GM19438 (cell line): Measurements from ENCODE around the gene TMEM141.
"Not testable (repeated sequence)": the region's sequence is repeated elsewhere in the genome, so short reads cannot be mapped to it uniquely, and the experiment has no call there.

ENCODE experiments used
- ATAC-seq: cut with Tn5 transposase; IDR thresholded peaks from one replicate; pipeline ENCODE4 v1.9.1; 2021; ENCODE audit warnings: low read depth; ENCODE audit not compliant: unreplicated experiment

Gene TMEM141

GRCh38 chr9:136829981-136830885 lies 39.1 kb downstream of the TMEM141 start:
- ATAC-seq: no peak

- no peak for ATAC-seq
Observed at GRCh38 chr9:136831002-136831719, 40.0 kb downstream of the TMEM141 start.

GRCh38 chr9:136831720-136832104 lies 40.6 kb downstream of the TMEM141 start:
- no peak for ATAC-seq

- ATAC-seq: no peak
Observed at GRCh38 chr9:136832581-136832980, 41.4 kb downstream of the TMEM141 start.

- not testable (repeated sequence) for ATAC-seq
Observed at GRCh38 chr9:136833381-136834048, 42.4 kb downstream of the TMEM141 start.

DNA sequence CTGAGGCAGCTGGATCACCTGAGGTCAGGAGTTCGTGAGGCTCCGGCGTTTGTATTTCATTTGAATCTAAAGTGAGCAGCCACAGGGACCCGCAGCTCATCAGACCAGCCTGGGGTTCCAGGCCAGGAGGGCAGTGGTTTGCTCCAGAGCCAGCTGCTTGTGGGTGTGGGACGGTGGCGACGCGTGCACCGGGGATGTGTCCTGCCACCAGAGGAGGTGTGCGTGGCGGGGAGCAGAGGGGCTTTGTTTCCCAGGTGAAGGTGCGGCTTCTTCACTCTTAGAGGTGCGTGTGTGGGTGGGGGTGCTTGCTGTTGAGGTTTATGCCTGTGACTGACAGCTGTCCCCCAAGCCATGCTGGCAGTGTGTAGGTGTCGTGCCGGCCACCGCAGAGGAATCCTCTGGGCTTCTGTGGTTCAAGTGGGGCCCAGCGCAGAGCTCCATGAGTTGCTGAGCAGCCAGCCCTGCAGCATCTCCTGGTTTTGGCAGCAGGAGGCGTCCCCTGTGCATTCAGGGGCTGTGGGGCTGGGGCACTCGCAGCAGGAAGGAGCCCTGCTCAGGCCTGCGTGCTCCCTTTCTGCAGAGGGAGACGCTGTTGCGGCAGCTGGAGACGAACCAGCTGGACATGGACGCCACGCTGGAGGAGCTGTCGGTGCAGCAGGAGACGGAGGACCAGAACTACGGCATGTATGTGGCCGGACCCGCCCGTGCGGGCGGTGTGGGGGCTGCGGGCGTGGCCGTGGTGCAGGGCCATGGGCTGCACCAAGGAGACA lies 44.2 kb downstream of the TMEM141 start:
- no peak for ATAC-seq

DNA sequence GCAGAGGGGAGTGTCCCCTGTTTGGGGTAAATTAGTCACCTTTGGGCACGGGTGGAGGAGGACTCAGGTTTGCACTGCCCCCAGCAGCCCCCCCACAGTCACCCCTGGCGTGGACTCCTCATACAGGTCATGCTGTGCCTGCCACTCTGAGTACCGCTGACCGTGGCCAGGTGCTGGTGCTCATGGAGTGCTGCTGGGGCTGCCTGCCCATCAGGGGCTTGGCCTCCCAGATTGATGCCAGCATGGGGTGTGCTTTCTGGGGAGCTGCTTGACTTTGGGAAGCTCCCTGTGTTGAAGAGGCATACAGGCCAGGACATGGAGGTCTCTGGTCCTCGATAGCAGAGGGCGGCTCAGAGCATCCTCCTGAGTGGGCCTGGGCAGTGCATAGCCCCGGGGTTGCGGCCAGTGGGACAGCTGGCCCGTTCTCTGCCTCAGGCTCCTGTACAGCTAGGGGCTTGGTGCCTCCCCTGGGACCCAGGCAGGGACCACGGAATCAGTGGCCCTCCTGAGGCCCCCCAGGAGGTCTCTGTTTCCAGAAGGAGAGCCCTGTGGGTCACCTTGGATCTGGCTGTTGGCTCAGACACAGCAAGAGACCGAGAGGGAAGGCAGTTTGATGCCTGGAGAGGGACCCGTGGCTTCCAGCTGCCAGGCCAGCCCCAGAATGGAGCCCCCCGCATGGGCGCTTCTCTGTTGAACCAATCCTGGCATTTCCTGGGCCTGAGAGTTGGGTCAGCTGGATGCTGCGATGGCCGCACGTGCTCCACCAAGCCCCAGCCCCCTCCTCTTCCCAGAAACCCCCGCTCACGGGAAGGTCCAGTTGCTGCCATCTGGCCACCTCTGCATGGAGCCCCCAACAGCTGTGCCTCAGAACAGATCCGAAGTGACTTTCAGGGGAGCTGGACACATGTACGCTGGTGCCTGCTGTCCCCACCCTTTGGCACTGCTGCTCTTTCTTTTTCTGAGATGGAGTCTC lies 45.1 kb downstream of the TMEM141 start:
- no peak for ATAC-seq

GRCh38 chr9:136837146-136837855 lies 46.2 kb downstream of the TMEM141 start:
- no peak for ATAC-seq

GRCh38 chr9:136837856-136838277 lies 46.7 kb downstream of the TMEM141 start:
- not testable (repeated sequence) for ATAC-seq

DNA sequence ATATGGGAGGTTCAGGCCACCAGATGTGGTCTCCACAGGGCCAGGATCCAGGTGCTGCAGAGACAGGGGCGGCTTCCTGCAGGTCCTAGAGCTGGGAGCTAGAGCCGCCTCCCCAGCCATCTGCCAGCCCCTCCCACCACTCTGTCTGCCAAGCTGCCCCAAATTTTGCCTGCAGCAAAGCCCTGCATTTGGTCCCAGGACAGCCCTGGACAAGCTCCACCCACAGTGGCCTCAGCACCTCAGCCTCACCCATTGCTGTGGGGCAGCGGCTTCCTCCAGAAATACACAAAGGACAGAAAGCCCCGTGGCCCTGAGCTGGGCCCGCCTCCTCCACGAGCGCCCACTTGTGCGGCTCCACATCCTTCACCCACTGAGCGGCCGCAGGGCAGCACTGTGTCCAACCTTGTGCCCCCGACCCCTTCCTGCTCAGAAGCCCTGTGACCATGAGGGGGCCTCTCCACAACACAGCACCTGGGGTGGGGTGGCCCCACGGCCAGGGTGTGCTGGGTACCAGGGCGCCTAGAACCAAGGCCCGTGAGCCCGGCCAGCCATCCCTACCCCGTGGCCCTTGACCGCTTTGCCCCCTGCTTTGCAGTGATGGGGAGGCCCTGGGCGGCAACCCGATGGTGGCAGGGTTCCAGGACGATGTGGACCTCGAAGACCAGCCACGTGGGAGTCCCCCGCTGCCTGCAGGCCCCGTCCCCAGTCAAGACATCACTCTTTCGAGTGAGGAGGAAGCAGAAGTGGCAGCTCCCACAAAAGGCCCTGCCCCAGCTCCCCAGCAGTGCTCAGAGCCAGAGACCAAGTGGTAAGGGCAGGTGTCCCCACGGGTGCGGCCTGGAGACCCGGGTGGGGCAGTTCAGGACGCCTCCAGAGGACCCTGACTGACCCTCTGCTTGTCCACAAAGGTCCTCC lies 47.4 kb downstream of the TMEM141 start:
- no peak for ATAC-seq

- ATAC-seq: no peak
Observed at GRCh38 chr9:136839229-136840139, 48.3 kb downstream of the TMEM141 start.

- no peak for ATAC-seq
Observed at GRCh38 chr9:136840140-136840876, 49.2 kb downstream of the TMEM141 start.

DNA sequence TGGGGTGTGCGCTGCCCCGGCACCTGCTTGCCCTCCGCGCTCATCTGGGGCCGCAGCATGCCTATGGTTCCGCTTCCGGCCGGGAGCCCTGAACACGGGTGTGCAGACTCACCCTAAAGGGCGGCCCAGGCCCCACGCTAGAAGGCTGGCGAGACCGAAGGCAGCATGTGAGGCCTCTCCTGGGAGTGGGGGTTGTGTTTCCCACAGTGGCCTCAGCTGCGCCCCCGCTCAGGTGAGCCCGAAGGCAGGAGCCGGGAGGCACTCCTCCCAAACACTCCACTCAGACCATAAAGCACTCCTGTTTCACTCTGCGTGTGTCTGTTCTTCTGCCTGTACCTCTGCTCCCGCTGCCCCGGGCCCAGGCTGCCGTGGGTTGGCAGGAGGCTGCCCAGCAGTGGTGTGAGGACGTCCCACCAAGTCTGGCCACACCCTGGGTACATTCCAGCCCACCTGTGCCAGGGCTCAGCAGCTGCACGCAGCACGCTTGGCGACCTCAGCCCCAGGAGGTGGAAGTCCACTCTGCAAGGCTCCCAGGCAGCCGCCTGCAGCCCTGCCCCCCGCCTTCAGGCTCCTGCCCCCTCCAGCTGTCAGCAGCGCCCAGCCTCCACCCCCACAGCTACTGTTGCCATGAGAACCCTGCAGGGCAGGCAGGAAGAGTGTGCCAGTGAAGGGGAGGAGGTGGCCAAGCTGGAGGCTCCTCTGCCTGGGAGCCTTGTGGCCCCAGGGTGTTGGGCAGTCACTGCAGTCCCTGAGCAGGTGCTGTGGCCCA lies 49.9 kb downstream of the TMEM141 start:
- no peak for ATAC-seq

GRCh38 chr9:136841646-136842379 lies 50.7 kb downstream of the TMEM141 start:
- ATAC-seq: not testable (repeated sequence)
